Activated CD8-positive, alpha-beta T cell treated with anti-CD3 and anti-CD28 coated beads for 36 hours (primary cell): ENCODE data around the gene CDC42EP2. TPM values are rescaled to one million over a fixed set of nuclear protein-coding genes. Genes with fewer than 3 reads are reported as not detected.

Experiments
- ATAC-seq: fragments of 200-7000 bp; cut with Tn5 transposase; one replicate; pipeline ENCODE4 v1.10.0; 2021; ENCODE audit warnings: mild to moderate bottlenecking, moderate library complexity
- CTCF ChIA-PET: fragments of 350-600 bp; sonication (Branson Sonifier 250); formaldehyde crosslinking; loops from one replicate; lab custom pipeline; 2021; ENCODE audit warnings: antibody characterized with exemption; lab: Charles Lee
- POLR2A ChIA-PET: fragments of 350-600 bp; sonication (Branson Sonifier 250); formaldehyde crosslinking; loops from one replicate; lab custom pipeline; 2021; ENCODE audit warnings: antibody characterized with exemption; lab: Charles Lee
- DNase-seq: peaks from one replicate; pipeline ENCODE4 v3.0.0-alpha.2; 2020
- H3K27ac Mint-ChIP-seq: one replicate; pipeline ENCODE4 v1.8.0; 2021; ENCODE audit warnings: mild to moderate bottlenecking, mixed read lengths
- H3K27me3 Mint-ChIP-seq: one replicate; pipeline ENCODE4 v1.8.0; 2021; ENCODE audit warnings: mixed read lengths
- H3K36me3 Mint-ChIP-seq: one replicate; pipeline ENCODE4 v1.8.0; 2021; ENCODE audit warnings: low read depth, mixed read lengths
- H3K4me1 Mint-ChIP-seq: one replicate; pipeline ENCODE4 v1.8.0; 2021; ENCODE audit warnings: low read depth, mixed read lengths
- H3K4me3 Mint-ChIP-seq: one replicate; pipeline ENCODE4 v1.8.0; 2021; ENCODE audit warnings: mild to moderate bottlenecking, moderate library complexity, mixed read lengths
- H3K9me3 Mint-ChIP-seq: one replicate; pipeline ENCODE4 v1.8.0; 2021; ENCODE audit warnings: mixed read lengths
- CTCF ChIP-seq: fragments of 200-600 bp; IDR thresholded peaks from one replicate; pipeline ENCODE4 v1.8.0; 2022; ENCODE audit warnings: antibody characterized with exemption, mild to moderate bottlenecking
- intact Hi-C: fragments of 100-400 bp; cut with micrococcal nuclease; formaldehyde crosslinking; loops from one replicate; pipeline ENCODE4 v1.10.0; 2022
- total RNA-seq, 2 experiments: library from RNA; stranded (reverse); gene quantifications; one replicate each; pipeline ENCODE4 v1.2.3, GENCODE V29; 2021

Gene CDC42EP2
- total RNA-seq, 2 experiments from 2014 or later: 1.2 TPM; not detected in 1

DNA sequence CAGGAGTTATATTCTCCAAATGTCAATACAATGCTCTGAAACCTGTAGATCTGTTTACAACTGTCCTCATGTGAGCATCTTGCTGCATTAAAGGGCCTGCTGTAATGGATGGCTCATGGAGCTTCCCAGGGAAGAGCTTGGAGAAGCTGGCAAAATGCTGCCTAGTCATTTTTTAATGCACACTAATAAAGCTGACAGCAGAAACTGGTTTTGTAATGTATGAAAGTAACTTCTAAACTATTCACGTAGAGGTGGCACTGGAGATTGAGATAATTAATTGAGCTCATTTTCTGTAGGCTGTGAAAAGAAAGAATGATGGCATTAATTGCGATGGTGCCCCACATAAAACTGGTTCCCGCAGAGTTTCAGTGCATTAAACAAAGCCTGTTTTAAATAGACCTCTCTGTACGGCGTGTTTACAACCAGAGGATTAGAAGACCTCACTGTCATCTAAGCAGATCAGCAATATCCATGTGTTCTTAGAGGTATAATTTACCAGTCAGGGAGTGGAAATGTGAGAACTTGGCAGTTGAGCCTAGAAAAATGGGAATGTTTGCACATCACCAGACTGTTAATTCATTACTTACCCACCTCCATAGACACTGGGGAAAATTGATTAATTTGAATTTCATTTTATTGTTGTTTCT is 36.9 kb upstream of the CDC42EP2 start:
- intact Hi-C loops: loop anchor here (5.0 kb wide), 1 partner anchor 40 kb away; no protein-coding TSS in a partner anchor
- CTCF ChIA-PET: interaction anchor here (0.7 to 5.9 kb wide), 5 partner anchors 12 to 52 kb away, joined by 3 to 35 read pairs (median 3); partner anchors contain the start of gene CDC42EP2
- peaks cover 17% of the 10 kb centered on the region for H3K4me1 Mint-ChIP-seq
- no peak overlapping the region for H3K4me3 Mint-ChIP-seq
- DNase-seq (no peak), ATAC-seq (no peak)
- no peak overlapping the region for H3K27ac Mint-ChIP-seq
- H3K9me3 Mint-ChIP-seq: no peaks in the 10 kb centered on the region
- H3K36me3 Mint-ChIP-seq: peaks cover 63% of the 10 kb centered on the region
- POLR2A ChIA-PET: interaction anchor here (0.6 to 1.4 kb wide), 3 partner anchors 37 to 58 kb away, joined by 3 to 4 read pairs (median 3); no protein-coding TSS in a partner anchor
- no peak for TF ChIP-seq CTCF
- H3K27me3 Mint-ChIP-seq: no peaks in the 10 kb centered on the region

DNA sequence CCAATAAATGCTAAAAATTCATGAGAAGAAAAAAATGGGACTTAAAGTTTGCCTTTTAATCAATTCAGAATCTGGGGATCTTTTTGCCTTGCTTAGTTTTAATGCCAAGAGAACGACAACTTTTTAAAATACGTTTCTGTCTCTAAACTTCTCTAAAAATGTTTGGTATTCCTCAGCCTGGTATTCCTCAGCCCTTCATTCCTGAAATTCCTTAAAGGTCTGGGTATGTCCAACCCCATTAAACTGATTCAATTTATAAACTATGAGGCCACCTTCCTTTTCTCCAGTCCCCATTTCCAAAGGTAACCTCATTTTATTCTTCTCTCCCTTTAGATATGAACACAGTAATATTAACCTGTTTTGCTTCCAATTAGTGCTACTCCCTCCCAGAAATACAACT is 36.3 kb upstream of the CDC42EP2 start:
- ChIA-PET POLR2A (interaction anchor here (0.6 to 1.6 kb wide), 2 partner anchors 27 to 58 kb away, joined by 3 read pairs; no protein-coding TSS in a partner anchor), CTCF (interaction anchor here (1.3 to 5.9 kb wide), 3 partner anchors 13 to 52 kb away, joined by 3 to 35 read pairs (median 26); partner anchors contain the start of gene CDC42EP2)
- Mint-ChIP-seq H3K4me1 (peaks cover 17% of the 10 kb centered on the region), H3K27me3 (no peaks in the 10 kb centered on the region), H3K4me3 (no peak overlapping the region), H3K36me3 (peaks cover 63% of the 10 kb centered on the region), H3K9me3 (no peaks in the 10 kb centered on the region), H3K27ac (no peak overlapping the region)
- TF ChIP-seq CTCF: no peak
- intact Hi-C loops: loop anchor here (5.0 kb wide), 1 partner anchor 39 kb away; no protein-coding TSS in a partner anchor
- DNase-seq: no peak
- ATAC-seq: no peak

- CTCF ChIA-PET: interaction anchor here (1.6 to 5.9 kb wide), 3 partner anchors 17 to 51 kb away, joined by 4 to 35 read pairs (median 26); partner anchors contain the start of gene CDC42EP2
- Mint-ChIP-seq H3K27me3 (no peaks in the 10 kb centered on the region), H3K36me3 (peaks cover 67% of the 10 kb centered on the region), H3K4me3 (no peak overlapping the region), H3K27ac (peak overlapping the region; percentile 83), H3K9me3 (no peaks in the 10 kb centered on the region), H3K4me1 (peaks cover 17% of the 10 kb centered on the region)
- intact Hi-C loops: loop anchor here (5.0 kb wide), 1 partner anchor 38 kb away; no protein-coding TSS in a partner anchor
- ATAC-seq (no peak), DNase-seq (no peak)
- no peak for TF ChIP-seq CTCF
- POLR2A ChIA-PET: interaction anchor here (1.0 to 1.6 kb wide), 3 partner anchors 13 to 28 kb away, joined by 3 to 4 read pairs (median 3); no protein-coding TSS in a partner anchor
Observed at GRCh38 chr11:65279279-65279678, 35.4 kb upstream of the CDC42EP2 start.

DNA sequence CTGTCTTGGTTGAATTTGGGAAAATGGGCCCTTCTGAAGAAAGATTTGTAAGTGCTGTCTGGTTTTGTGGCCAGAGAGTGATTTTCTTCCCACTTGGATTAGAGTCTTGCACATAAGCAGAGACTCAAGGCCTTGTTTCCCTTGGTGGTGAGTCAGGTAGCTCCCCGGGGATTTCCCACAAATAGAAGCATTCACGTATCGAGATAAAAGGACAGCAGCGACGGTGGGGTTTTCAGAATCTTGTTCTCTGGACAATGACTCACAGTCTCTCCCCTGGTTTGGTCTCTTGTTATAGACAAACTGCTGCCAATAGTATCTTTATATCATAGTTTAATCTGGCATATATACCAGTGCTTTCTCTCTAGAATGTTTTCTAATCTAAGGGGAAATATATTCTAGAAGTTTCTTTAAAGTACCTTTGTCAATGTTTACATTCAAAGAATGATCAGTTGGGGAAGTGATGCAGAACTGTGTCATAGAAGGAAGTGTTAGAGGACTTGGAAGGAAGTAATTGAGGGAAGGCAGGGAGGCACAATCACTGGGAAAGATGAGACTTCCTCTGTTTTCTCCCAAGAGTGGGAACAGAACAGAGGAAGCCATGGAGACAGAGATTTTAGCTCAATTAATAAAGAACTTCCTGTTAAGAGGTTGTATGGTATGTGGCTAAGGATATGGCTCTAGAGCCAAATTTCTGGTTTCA is 34.8 kb upstream of the CDC42EP2 start:
- intact Hi-C loops: loop anchor here (5.0 kb wide), 1 partner anchor 37 kb away; no protein-coding TSS in a partner anchor
- ChIA-PET CTCF (interaction anchor here (0.7 to 5.9 kb wide), 7 partner anchors 10 to 67 kb away, joined by 3 to 35 read pairs (median 4); partner anchors contain the start of gene CDC42EP2), POLR2A (interaction anchor here (1.0 to 1.6 kb wide), 5 partner anchors 14 to 49 kb away, joined by 3 to 4 read pairs (median 3); no protein-coding TSS in a partner anchor)
- TF ChIP-seq CTCF: no peak
- peak overlapping the region; percentile 83 for H3K27ac Mint-ChIP-seq
- H3K9me3 Mint-ChIP-seq: no peaks in the 10 kb centered on the region
- no peaks in the 10 kb centered on the region for H3K27me3 Mint-ChIP-seq
- no peak overlapping the region for H3K4me3 Mint-ChIP-seq
- peaks cover 71% of the 10 kb centered on the region for H3K36me3 Mint-ChIP-seq
- DNase-seq: peak; percentile 75
- peak; percentile 94 for ATAC-seq
- H3K4me1 Mint-ChIP-seq: peaks cover 17% of the 10 kb centered on the region
